GM10266 (cell line): ENCODE results near the gene KRT34.

Experiments
- DNase-seq: peaks from one replicate; pipeline ENCODE4 v3.0.0; 2012; ENCODE audit errors: extremely low spot score
- CTCF ChIP-seq: IDR thresholded peaks from 2 replicates; pipeline ENCODE4 v1.5.1; 2012; ENCODE audit warnings: mild to moderate bottlenecking, low read depth; ENCODE audit not compliant: control insufficient read depth, insufficient read depth; ENCODE audit errors: missing control alignments

Gene KRT34

GRCh38 chr17:41413982-41414381, 31.9 kb upstream of the KRT34 start:
- TF ChIP-seq CTCF, result no peak
- DNase-seq, result no peak

- DNase-seq, result no peak
Observed at GRCh38 chr17:41413353-41413957, 31.3 kb upstream of the KRT34 start.

GRCh38 chr17:41411072-41411840, 29.1 kb upstream of the KRT34 start:
- DNase-seq, result no peak
- TF ChIP-seq CTCF, result no peak

More at GRCh38 chr17:41413353-41413957, 31.3 kb upstream of the KRT34 start:
- TF ChIP-seq CTCF, result no peak

- DNase-seq, result no peak
Observed at GRCh38 chr17:41407226-41407625, 25.1 kb upstream of the KRT34 start.

DNA sequence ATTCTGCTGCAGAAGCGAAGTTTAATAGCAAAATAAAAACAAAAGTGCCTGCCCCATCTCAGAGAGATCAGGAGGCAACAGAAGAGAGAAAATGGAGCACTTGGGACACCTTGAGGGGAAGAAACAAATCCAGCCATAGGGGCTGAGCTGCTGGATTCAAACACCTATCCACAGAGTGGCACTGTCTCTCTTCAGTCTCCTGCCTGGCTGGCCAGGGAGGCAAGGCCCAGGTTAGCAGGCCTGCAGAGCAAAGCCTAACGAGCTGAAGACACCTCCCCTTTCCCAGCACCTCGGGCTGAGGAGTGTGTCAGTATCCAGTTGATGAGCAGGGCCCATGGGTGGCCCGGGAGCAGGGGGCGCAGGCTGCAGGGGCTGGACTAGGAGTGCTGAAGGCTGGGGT, 24.1 kb upstream of the KRT34 start:
- no peak for DNase-seq
- TF ChIP-seq CTCF, result no peak

More at GRCh38 chr17:41407226-41407625, 25.1 kb upstream of the KRT34 start:
- no peak for TF ChIP-seq CTCF

DNA sequence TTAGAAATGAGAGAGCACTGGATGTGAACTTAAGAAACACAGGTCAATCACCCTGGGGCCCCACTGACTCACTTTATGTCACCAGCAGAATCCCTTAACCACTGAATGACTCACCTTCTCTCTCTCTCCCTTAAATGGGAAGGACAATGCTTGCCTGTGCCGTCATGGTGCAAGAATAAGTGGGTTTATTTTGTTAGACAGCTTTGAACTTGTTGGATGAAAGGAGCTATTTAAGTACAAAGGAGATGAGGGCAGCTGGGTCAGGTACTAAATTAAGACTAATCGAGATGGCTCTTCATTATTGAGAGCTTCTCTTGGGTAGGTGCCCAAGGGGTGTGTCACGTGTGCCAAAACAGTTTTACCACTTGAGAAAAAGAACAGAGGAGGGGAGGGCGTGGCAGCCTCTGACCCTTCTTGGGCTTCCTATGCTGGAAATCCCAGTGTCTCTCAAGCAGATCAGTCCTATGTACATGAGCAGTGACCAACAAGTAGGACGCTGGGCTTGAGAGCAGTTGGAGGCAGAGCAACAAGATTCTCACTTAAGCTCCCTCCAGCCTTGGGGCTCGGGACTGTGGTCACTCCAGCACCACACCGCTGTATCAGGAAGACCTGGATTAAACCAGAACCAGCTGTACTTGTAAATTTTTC, 22.0 kb upstream of the KRT34 start:
- no peak for DNase-seq
- TF ChIP-seq CTCF, result no peak
